Stomach (tissue), 4 donors: ENCODE measurements around the gene F2R.

Experiments used
- EP300 ChIP-seq: sonication (generic); formaldehyde crosslinking; IDR thresholded peaks from one replicate; pipeline ENCODE4 v1.6.1; 2017; ENCODE audit warnings: antibody characterized with exemption
- POLR2A ChIP-seq, 4 donors: fragments of 450-650 bp; IDR thresholded peaks; one replicate each; pipeline ENCODE4 v1.6.1; 2016; ENCODE audit warnings: antibody characterized with exemption in 4 of 4, control low read depth in 2 of 4, mild to moderate bottlenecking in 1 of 4, moderate library complexity in 1 of 4
- TF ChIP-seq, protein P1 (sequence below), 7 experiments: fragments of 450-650 bp in 4 of 7; fragments of 200-600 bp in 3 of 7; sonication (generic) in 3 of 7; IDR thresholded peaks; one replicate each; pipeline ENCODE4 v1.5.1; 2016 to 2019; ENCODE audit warnings: antibody characterized with exemption in 7 of 7, control low read depth in 2 of 7, mild to moderate bottlenecking in 1 of 7

DNA sequence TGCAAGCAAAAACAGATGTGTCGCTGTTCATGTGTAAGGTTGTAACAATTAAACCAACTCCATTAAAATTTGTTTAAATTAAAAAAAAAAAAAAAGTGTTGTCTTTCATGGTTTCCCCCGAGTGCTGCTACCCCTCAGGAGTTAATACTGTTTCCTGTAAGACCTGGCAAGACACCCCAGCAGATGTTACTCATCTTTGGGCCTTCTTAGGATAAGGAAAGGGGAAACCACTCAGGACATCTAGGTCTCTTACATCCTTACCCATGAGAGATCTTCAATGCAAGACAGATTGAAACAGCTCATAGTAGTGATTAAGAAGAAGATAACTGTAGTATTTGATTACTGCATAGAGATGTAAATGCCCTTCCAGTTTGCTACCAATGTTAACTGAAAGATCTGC is 33.5 kb upstream of the F2R start:
- TF ChIP-seq, protein P1, sequence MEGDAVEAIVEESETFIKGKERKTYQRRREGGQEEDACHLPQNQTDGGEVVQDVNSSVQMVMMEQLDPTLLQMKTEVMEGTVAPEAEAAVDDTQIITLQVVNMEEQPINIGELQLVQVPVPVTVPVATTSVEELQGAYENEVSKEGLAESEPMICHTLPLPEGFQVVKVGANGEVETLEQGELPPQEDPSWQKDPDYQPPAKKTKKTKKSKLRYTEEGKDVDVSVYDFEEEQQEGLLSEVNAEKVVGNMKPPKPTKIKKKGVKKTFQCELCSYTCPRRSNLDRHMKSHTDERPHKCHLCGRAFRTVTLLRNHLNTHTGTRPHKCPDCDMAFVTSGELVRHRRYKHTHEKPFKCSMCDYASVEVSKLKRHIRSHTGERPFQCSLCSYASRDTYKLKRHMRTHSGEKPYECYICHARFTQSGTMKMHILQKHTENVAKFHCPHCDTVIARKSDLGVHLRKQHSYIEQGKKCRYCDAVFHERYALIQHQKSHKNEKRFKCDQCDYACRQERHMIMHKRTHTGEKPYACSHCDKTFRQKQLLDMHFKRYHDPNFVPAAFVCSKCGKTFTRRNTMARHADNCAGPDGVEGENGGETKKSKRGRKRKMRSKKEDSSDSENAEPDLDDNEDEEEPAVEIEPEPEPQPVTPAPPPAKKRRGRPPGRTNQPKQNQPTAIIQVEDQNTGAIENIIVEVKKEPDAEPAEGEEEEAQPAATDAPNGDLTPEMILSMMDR (IDR thresholded peaks at IDR 0.05), result no peak
- TF ChIP-seq POLR2A (IDR thresholded peaks at IDR 0.05) (no peak), EP300 (no peak)
